ENCODE data around the gene TNFRSF8.

- TF ChIP-seq, protein P1, sequence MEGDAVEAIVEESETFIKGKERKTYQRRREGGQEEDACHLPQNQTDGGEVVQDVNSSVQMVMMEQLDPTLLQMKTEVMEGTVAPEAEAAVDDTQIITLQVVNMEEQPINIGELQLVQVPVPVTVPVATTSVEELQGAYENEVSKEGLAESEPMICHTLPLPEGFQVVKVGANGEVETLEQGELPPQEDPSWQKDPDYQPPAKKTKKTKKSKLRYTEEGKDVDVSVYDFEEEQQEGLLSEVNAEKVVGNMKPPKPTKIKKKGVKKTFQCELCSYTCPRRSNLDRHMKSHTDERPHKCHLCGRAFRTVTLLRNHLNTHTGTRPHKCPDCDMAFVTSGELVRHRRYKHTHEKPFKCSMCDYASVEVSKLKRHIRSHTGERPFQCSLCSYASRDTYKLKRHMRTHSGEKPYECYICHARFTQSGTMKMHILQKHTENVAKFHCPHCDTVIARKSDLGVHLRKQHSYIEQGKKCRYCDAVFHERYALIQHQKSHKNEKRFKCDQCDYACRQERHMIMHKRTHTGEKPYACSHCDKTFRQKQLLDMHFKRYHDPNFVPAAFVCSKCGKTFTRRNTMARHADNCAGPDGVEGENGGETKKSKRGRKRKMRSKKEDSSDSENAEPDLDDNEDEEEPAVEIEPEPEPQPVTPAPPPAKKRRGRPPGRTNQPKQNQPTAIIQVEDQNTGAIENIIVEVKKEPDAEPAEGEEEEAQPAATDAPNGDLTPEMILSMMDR (conservative IDR thresholded peaks at IDR 0.05 in 1 of 2, IDR thresholded peaks at IDR 0.05 in 1 of 2; ENCODE audit: extremely low read depth in 1 of 2, insufficient read depth in 1 of 2, low read depth in 1 of 2, low read length in 2 of 2) = no peak
- no peak for TF ChIP-seq EZH2 (IDR thresholded peaks at IDR 0.05; ENCODE audit: borderline replicate concordance, low read length)
Observed at GRCh38 chr1:12180315-12180714, 117.2 kb downstream of the TNFRSF8 start.

Measured in mammary epithelial cell (primary cell).